Left renal pelvis (tissue), 4 donors: ENCODE data around the gene CA6. TPM values are rescaled to one million over a fixed set of nuclear protein-coding genes. Genes with fewer than 3 reads are reported as not detected.
"Not testable (repeated sequence)": the region's sequence is repeated elsewhere in the genome, so short reads cannot be mapped to it uniquely, and the experiment has no call there.

Experiments used
- DNase-seq, 4 donors: peaks; one replicate each; pipeline ENCODE4 v3.0.0-alpha.2; 2013; ENCODE audit warnings: low read depth in 4 of 4, low spot score in 3 of 4
- polyA plus RNA-seq, 4 donors: library from polyadenylated mRNA; unstranded; fragments of 120-200 nt; gene quantifications; one replicate each; pipeline ENCODE4 v1.2.1, GENCODE V29; 2013; ENCODE audit not compliant: insufficient read length in 4 of 4

The CA6 gene
- polyA plus RNA-seq, 4 donors: 0.12 TPM; not detected in 2

GRCh38 chr1:9004031-9004699 lies 58.5 kb downstream of the CA6 start:
- DNase-seq: no peak

GRCh38 chr1:9004700-9005394 lies 59.2 kb downstream of the CA6 start:
- DNase-seq: peak in 3 of 4 donors; percentile 44 to 64 (median 54)

GRCh38 chr1:9005395-9005708 lies 59.7 kb downstream of the CA6 start:
- DNase-seq: no peak

- no peak for DNase-seq
These were observed 61.4 kb downstream of the CA6 start for GRCh38 chr1:9006956-9007615.

- DNase-seq: no peak
These were observed 62.6 kb downstream of the CA6 start for GRCh38 chr1:9008236-9008635.

- DNase-seq: no peak
These were observed 64.0 kb downstream of the CA6 start for GRCh38 chr1:9009438-9010370.

GRCh38 chr1:9010781-9011323 lies 65.2 kb downstream of the CA6 start:
- DNase-seq: no peak

GRCh38 chr1:9013819-9014218 lies 68.2 kb downstream of the CA6 start:
- no peak for DNase-seq

GRCh38 chr1:9014475-9015375 lies 69.1 kb downstream of the CA6 start:
- DNase-seq: no peak

GRCh38 chr1:9016455-9016854 lies 70.8 kb downstream of the CA6 start:
- DNase-seq: no peak

GRCh38 chr1:9018333-9018732 lies 72.7 kb downstream of the CA6 start:
- peak in 3 of 4 donors; percentile 46 to 67 (median 48) for DNase-seq

- no peak for DNase-seq
These were observed 74.2 kb downstream of the CA6 start for GRCh38 chr1:9019896-9020295.

- DNase-seq: no peak
These were observed 74.6 kb downstream of the CA6 start for GRCh38 chr1:9020305-9020704.

- not testable (repeated sequence) for DNase-seq
These were observed 76.5 kb downstream of the CA6 start for GRCh38 chr1:9022026-9022738.

GRCh38 chr1:9022773-9023172 lies 77.1 kb downstream of the CA6 start:
- DNase-seq: no peak
